Skeletal muscle tissue (tissue), 4 donors: Measurements from ENCODE around the gene MRPL40. TPM values are rescaled to one million over a fixed set of nuclear protein-coding genes. Genes with fewer than 3 reads are reported as not detected.

Experiments
- H3K27ac ChIP-seq: one replicate; pipeline ENCODE4 v1.7.0; 2013; ENCODE audit warnings: mild to moderate bottlenecking, low read depth, low read length, inconsistent platforms
- H3K27me3 ChIP-seq, 3 donors: one replicate each; pipeline ENCODE4 v1.7.0; 2013; ENCODE audit warnings: low read length in 3 of 3; ENCODE audit not compliant: control insufficient read depth in 3 of 3, insufficient read depth in 3 of 3
- H3K36me3 ChIP-seq, 3 donors: one replicate each; pipeline ENCODE4 v1.7.0; 2013; ENCODE audit warnings: low read length in 3 of 3; ENCODE audit not compliant: control insufficient read depth in 3 of 3, insufficient read depth in 3 of 3
- H3K4me1 ChIP-seq, 3 donors: one replicate each; pipeline ENCODE4 v1.7.0; 2013; ENCODE audit warnings: low read length in 3 of 3, mild to moderate bottlenecking in 3 of 3; ENCODE audit not compliant: control insufficient read depth in 3 of 3, insufficient read depth in 3 of 3
- H3K4me3 ChIP-seq, 3 donors: one replicate each; pipeline ENCODE4 v1.7.0; 2013; ENCODE audit warnings: low read length in 3 of 3
- H3K9ac ChIP-seq, 3 donors: one replicate each; pipeline ENCODE4 v1.7.0; 2013; ENCODE audit warnings: low read length in 3 of 3, mild to moderate bottlenecking in 3 of 3, moderate library complexity in 2 of 3, low read depth in 1 of 3
- H3K9me3 ChIP-seq, 3 donors: one replicate each; pipeline ENCODE4 v1.7.0; 2013; ENCODE audit warnings: low read length in 3 of 3; ENCODE audit not compliant: control insufficient read depth in 3 of 3
- total RNA-seq: library from RNA; depleted of rRNA; stranded (reverse); fragments of >200 nt; gene quantifications from one replicate; pipeline ENCODE4 v1.2.3, GENCODE V29; 2014
- donor health status: Osteomylitis.

The MRPL40 gene
- total RNA-seq, 1 donor from 2014 or later, result 34.4 TPM

GRCh38 chr22:19466126-19466716, 33.9 kb downstream of the MRPL40 start:
- Histone ChIP-seq H3K9ac (no peak overlapping the region), H3K27me3 (no peaks in the 10 kb centered on the region), H3K9me3 (no peaks in the 10 kb centered on the region), H3K27ac (no peak overlapping the region), H3K4me1 (no peaks in the 10 kb centered on the region), H3K36me3 (peaks cover 67 to 87% (median 81%) of the 10 kb centered on the region in 3 donors), H3K4me3 (no peak overlapping the region)

GRCh38 chr22:19466848-19467752, 34.8 kb downstream of the MRPL40 start:
- no peaks in the 10 kb centered on the region for H3K27me3 ChIP-seq
- H3K36me3 ChIP-seq, result peaks cover 74 to 96% (median 90%) of the 10 kb centered on the region in 3 donors
- H3K27ac ChIP-seq, result no peak overlapping the region

GRCh38 chr22:19467912-19468311, 35.6 kb downstream of the MRPL40 start:
- no peaks in the 10 kb centered on the region for H3K27me3 ChIP-seq
- no peak overlapping the region for H3K4me3 ChIP-seq
- H3K36me3 ChIP-seq, result peaks cover 81 to 97% (median 94%) of the 10 kb centered on the region in 3 donors
- H3K9me3 ChIP-seq, result no peaks in the 10 kb centered on the region
- H3K9ac ChIP-seq, result no peak overlapping the region
- H3K4me1 ChIP-seq, result peaks cover 0 to under 1% (median under 1%) of the 10 kb centered on the region in 3 donors
- no peak overlapping the region for H3K27ac ChIP-seq

More at GRCh38 chr22:19466848-19467752, 34.8 kb downstream of the MRPL40 start:
- H3K4me1 ChIP-seq, result no peaks in the 10 kb centered on the region
- no peaks in the 10 kb centered on the region for H3K9me3 ChIP-seq
- H3K9ac ChIP-seq, result peak overlapping the region in 1 of 3 donors; percentile 33
- no peak overlapping the region for H3K4me3 ChIP-seq

- Histone ChIP-seq H3K9ac (peak overlapping the region in 1 of 3 donors; percentile 16), H3K27ac (no peak overlapping the region), H3K4me3 (no peak overlapping the region), H3K4me1 (peaks cover 8 to 13% (median 12%) of the 10 kb centered on the region in 3 donors), H3K27me3 (no peaks in the 10 kb centered on the region), H3K9me3 (no peaks in the 10 kb centered on the region), H3K36me3 (peaks cover 82 to 93% (median 92%) of the 10 kb centered on the region in 3 donors)
These were observed 37.1 kb downstream of the MRPL40 start for GRCh38 chr22:19469421-19469820.

DNA sequence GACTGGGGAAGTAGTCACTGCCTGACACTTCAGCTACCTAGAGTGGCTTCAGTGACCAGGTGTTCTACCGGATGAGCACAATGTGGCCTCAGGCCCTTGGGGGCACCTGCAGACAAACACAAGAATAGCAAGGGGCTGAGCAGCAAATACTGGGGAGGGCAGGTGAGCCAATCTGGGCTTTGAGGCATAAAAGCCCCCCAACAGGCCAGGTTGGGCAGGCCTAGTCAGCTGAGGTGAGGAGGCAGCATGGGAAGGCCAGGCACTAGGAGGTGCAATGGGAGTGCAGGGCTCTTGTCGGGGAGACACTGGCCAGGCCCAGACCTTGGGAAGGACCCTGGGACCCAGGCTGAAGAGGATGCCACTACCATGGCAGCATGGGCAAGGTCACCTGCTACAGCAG, 37.7 kb downstream of the MRPL40 start:
- Histone ChIP-seq H3K36me3 (peaks cover 80 to 93% (median 89%) of the 10 kb centered on the region in 3 donors), H3K4me3 (no peak overlapping the region), H3K9ac (no peak overlapping the region), H3K4me1 (peaks cover 8 to 17% (median 12%) of the 10 kb centered on the region in 3 donors), H3K27ac (no peak overlapping the region), H3K9me3 (no peaks in the 10 kb centered on the region), H3K27me3 (no peaks in the 10 kb centered on the region)

DNA sequence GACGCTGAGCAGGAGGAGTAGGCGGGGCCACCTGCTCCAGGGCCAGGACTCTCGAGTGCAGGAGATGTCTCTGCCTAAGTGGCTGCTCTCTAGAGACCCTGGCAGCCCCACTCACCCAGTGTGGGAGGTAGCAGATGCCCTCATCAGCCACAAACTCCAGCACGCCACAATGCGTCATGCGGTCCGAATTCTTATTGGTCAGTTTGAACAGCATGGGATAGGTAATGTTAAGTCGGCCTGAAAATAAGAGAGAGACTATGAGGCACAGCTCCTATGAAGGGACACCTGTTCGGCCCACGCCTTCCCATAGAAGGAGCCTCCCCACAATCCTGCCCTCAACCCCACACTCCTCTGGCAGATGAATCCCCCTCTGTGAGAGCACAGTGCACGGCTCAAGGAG, 39.2 kb downstream of the MRPL40 start:
- Histone ChIP-seq H3K4me1 (peaks cover 8 to 27% (median 26%) of the 10 kb centered on the region in 3 donors), H3K36me3 (peaks cover 74 to 83% (median 83%) of the 10 kb centered on the region in 3 donors), H3K9ac (no peak overlapping the region), H3K9me3 (no peaks in the 10 kb centered on the region), H3K27me3 (no peaks in the 10 kb centered on the region), H3K4me3 (no peak overlapping the region), H3K27ac (no peak overlapping the region)

- no peak overlapping the region for H3K9ac ChIP-seq
- H3K27me3 ChIP-seq, result no peaks in the 10 kb centered on the region
- peaks cover 68 to 77% (median 76%) of the 10 kb centered on the region in 3 donors for H3K36me3 ChIP-seq
- H3K4me1 ChIP-seq, result peaks cover 11 to 29% (median 26%) of the 10 kb centered on the region in 3 donors
- no peak overlapping the region for H3K27ac ChIP-seq
- H3K9me3 ChIP-seq, result no peaks in the 10 kb centered on the region
- no peak overlapping the region for H3K4me3 ChIP-seq
These were observed 39.9 kb downstream of the MRPL40 start for GRCh38 chr22:19472233-19472632.

DNA sequence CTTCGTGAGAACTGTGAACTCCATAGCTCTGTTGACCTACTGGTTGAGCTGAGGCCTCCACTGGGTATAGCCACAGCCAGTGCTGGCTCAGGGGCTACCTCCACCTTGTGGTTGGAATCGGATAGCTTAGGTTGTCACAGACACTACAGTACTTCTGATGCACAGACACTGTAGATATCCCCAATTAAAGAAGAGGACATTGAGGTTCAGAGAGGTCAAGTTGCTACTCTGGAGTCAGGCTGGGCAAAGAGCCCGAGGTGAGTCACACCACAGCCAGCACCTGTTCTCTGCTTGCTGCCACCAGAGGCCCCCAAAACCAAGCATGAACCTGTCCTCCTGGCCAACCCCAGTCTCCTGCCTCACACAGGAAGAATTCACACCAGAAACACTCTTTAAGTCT, 41.2 kb downstream of the MRPL40 start:
- no peaks in the 10 kb centered on the region for H3K9me3 ChIP-seq
- H3K4me1 ChIP-seq, result peaks cover 24 to 38% (median 31%) of the 10 kb centered on the region in 3 donors
- H3K36me3 ChIP-seq, result peaks cover 54 to 63% (median 63%) of the 10 kb centered on the region in 3 donors
- no peak overlapping the region for H3K4me3 ChIP-seq
- H3K27me3 ChIP-seq, result no peaks in the 10 kb centered on the region
- peak overlapping the region; percentile 36 for H3K27ac ChIP-seq
- peak overlapping the region in 1 of 3 donors; percentile 51 for H3K9ac ChIP-seq

- Histone ChIP-seq H3K9ac (peak overlapping the region in 2 of 3 donors; percentile 7 to 63), H3K27ac (no peak overlapping the region), H3K4me1 (peaks cover 30 to 46% (median 38%) of the 10 kb centered on the region in 3 donors), H3K36me3 (peaks cover 32 to 40% (median 40%) of the 10 kb centered on the region in 3 donors), H3K27me3 (no peaks in the 10 kb centered on the region), H3K9me3 (no peaks in the 10 kb centered on the region), H3K4me3 (no peak overlapping the region)
These were observed 43.7 kb downstream of the MRPL40 start for GRCh38 chr22:19476023-19476422.
